LNCAP (cell line): Measurements from ENCODE around the gene XIRP1.

Source experiments
- CTCF ChIP-seq: fragments of 450-650 bp; IDR thresholded peaks from 2 replicates; pipeline ENCODE4 v1.5.1; 2017; ENCODE audit warnings: mild to moderate bottlenecking

Gene XIRP1

GRCh38 chr3:39226106-39226741, 33.8 kb upstream of the XIRP1 start:
- no peak for TF ChIP-seq CTCF

DNA sequence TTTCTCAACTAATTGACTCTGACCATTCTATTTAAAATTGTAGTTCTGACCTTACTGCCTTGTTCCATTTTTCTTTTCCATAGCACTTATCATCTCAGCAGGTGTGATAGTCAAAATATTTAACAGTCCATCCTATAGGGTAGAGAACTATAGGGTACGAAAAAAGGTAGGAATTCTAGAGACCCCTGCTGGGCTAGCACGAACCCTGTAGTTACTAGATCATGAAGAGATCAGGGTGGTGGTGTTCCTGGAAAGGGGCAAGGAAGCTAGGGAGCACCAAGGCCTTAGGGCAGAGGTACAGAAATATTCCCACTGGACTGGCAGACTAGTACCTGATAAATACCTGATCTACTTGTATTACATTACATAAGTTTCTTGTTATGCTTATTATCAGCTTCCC, 31.9 kb upstream of the XIRP1 start:
- TF ChIP-seq CTCF, result no peak

- TF ChIP-seq CTCF, result no peak
Observed at GRCh38 chr3:39222939-39223338, 30.5 kb upstream of the XIRP1 start.

- no peak for TF ChIP-seq CTCF
Observed at GRCh38 chr3:39222462-39222861, 30.1 kb upstream of the XIRP1 start.

GRCh38 chr3:39221141-39221530, 28.7 kb upstream of the XIRP1 start:
- TF ChIP-seq CTCF, result no peak

DNA sequence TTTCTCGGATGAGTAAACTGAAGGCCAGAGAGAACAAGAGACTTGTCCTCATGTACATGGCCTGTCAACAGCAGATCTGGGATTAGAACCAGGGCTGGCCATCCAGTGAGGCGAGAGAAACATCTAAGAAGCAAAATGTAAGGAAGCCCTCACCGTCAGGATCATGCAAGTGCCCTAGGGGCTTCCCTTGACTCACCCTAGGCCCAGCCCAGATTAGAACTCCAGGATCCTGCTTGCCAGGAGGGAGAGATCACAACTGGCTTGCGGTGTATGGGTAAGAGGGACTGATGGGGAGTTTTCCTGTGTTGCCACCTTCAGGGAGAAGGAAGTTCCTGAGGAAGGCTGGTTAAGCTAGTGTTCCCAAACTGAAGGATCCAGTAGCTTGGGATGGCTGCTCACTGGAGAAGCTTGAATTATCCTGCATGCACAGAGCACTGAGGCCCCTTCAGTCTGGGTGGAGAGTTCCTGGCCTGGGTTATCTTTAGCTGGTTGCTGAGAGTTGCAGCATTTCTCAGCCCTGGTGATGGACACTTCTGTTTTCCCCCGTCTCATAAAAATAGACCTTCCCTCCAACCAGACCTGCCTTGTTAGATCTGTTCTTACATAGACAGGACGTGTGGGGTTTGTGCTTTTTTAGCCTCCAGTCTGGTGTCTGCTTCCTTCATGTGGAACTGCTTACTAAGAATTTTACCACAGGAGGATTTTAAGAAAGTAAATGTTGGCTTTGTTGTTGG, 28.2 kb upstream of the XIRP1 start:
- no peak for TF ChIP-seq CTCF

GRCh38 chr3:39219702-39220101, 27.3 kb upstream of the XIRP1 start:
- TF ChIP-seq CTCF, result no peak
